TTC549 (cell line): ENCODE results near the gene MRPS23.
A peak's percentile ranks its signal among the peaks of the same experiment; 100 is the strongest.

Experiments used
- FAIRE-seq: peaks from 2 replicates; lab custom pipeline; 2012; peaks lifted over from hg19 to GRCh38; lab: Jason Lieb, UNC

The MRPS23 gene

GRCh38 chr17:57849874-57850754 is at the start of gene MRPS23:
Gene MRPS23, minus strand, starts transcription at chr17:57850044. Its CDS starts 34 bp downstream, at chr17:57850010.
- peak; percentile 74 for FAIRE-seq

- FAIRE-seq = no peak
These were observed 49.5 kb upstream of the MRPS23 start for GRCh38 chr17:57899391-57899790.

GRCh38 chr17:57898487-57899311 is 48.9 kb upstream of the MRPS23 start:
- FAIRE-seq = no peak

- no peak for FAIRE-seq
These were observed 45.7 kb upstream of the MRPS23 start for GRCh38 chr17:57895382-57896060.

GRCh38 chr17:57894848-57895247 is 45.0 kb upstream of the MRPS23 start:
- FAIRE-seq = no peak

GRCh38 chr17:57892820-57893595 is 43.2 kb upstream of the MRPS23 start:
- FAIRE-seq = no peak

GRCh38 chr17:57892146-57892819 is 42.4 kb upstream of the MRPS23 start:
- no peak for FAIRE-seq

- no peak for FAIRE-seq
These were observed 41.0 kb upstream of the MRPS23 start for GRCh38 chr17:57890857-57891232.

GRCh38 chr17:57889892-57890856 is 40.3 kb upstream of the MRPS23 start:
- no peak for FAIRE-seq

- FAIRE-seq = no peak
These were observed 39.4 kb upstream of the MRPS23 start for GRCh38 chr17:57889252-57889651.

GRCh38 chr17:57888311-57889216 is 38.7 kb upstream of the MRPS23 start:
- FAIRE-seq = no peak

- no peak for FAIRE-seq
These were observed 37.3 kb upstream of the MRPS23 start for GRCh38 chr17:57887161-57887560.

- FAIRE-seq = no peak
These were observed 36.2 kb upstream of the MRPS23 start for GRCh38 chr17:57886020-57886419.

- no peak for FAIRE-seq
These were observed 35.5 kb upstream of the MRPS23 start for GRCh38 chr17:57885148-57885915.

GRCh38 chr17:57881783-57882351 is 32.0 kb upstream of the MRPS23 start:
- no peak for FAIRE-seq

- no peak for FAIRE-seq
These were observed 31.3 kb upstream of the MRPS23 start for GRCh38 chr17:57881143-57881542.

GRCh38 chr17:57880086-57880456 is 30.2 kb upstream of the MRPS23 start:
- no peak for FAIRE-seq
